NCI-H2029 treated with DMSO at 0.1 percent for 48 hours (cell line): ENCODE measurements around the gene SUSD1.
"Not testable (repeated sequence)": the region's sequence is repeated elsewhere in the genome, so short reads cannot be mapped to it uniquely, and the experiment has no call there.

Experiments
- DNase-seq: peaks from one replicate; lab custom pipeline; 2025; lab: John Stamatoyannopoulos, UW

The SUSD1 gene

GRCh38 chr9:112094948-112095681 lies 80.0 kb downstream of the SUSD1 start:
- DNase-seq: no peak

- no peak for DNase-seq
Observed at GRCh38 chr9:112094241-112094640, 80.9 kb downstream of the SUSD1 start.

- DNase-seq: no peak
Observed at GRCh38 chr9:112093870-112094216, 81.3 kb downstream of the SUSD1 start.

- DNase-seq: no peak
Observed at GRCh38 chr9:112093147-112093869, 81.8 kb downstream of the SUSD1 start.

GRCh38 chr9:112091810-112092209 lies 83.3 kb downstream of the SUSD1 start:
- DNase-seq: peak; percentile 56

- DNase-seq: no peak
Observed at GRCh38 chr9:112087506-112087905, 87.6 kb downstream of the SUSD1 start.

GRCh38 chr9:112086627-112087026 lies 88.5 kb downstream of the SUSD1 start:
- peak; percentile 20 for DNase-seq

- no peak for DNase-seq
Observed at GRCh38 chr9:112084907-112085306, 90.2 kb downstream of the SUSD1 start.

- DNase-seq: no peak
Observed at GRCh38 chr9:112084334-112084733, 90.8 kb downstream of the SUSD1 start.

GRCh38 chr9:112081918-112082729 lies 93.0 kb downstream of the SUSD1 start:
- no peak for DNase-seq

- no peak for DNase-seq
Observed at GRCh38 chr9:112080831-112081542, 94.1 kb downstream of the SUSD1 start.

GRCh38 chr9:112078432-112078831 lies 96.7 kb downstream of the SUSD1 start:
- no peak for DNase-seq

- DNase-seq: no peak
Observed at GRCh38 chr9:112076814-112077213, 98.3 kb downstream of the SUSD1 start.

GRCh38 chr9:112075009-112075378 lies 100.1 kb downstream of the SUSD1 start:
- DNase-seq: no peak

GRCh38 chr9:112074250-112075008 lies 100.7 kb downstream of the SUSD1 start:
- peak; percentile 47 for DNase-seq

GRCh38 chr9:112073639-112074173 lies 101.4 kb downstream of the SUSD1 start:
- DNase-seq: not testable (repeated sequence)

GRCh38 chr9:112072721-112073638 lies 102.1 kb downstream of the SUSD1 start:
- DNase-seq: no peak

- no peak for DNase-seq
Observed at GRCh38 chr9:112069318-112070169, 105.6 kb downstream of the SUSD1 start.
